BLaER1 (cell line): ENCODE measurements around the gene OPALIN.

Source experiments
- H3K27ac ChIP-seq: shearing (Covaris generic); formaldehyde crosslinking; 2 replicates; pipeline ENCODE4 v1.8.1; 2022
- H3K27me3 ChIP-seq: shearing (Covaris generic); formaldehyde crosslinking; 2 replicates; pipeline ENCODE4 v1.8.1; 2022
- H3K36me3 ChIP-seq: shearing (Covaris generic); formaldehyde crosslinking; 2 replicates; pipeline ENCODE4 v1.8.1; 2022
- H3K4me1 ChIP-seq: shearing (Covaris generic); formaldehyde crosslinking; 2 replicates; pipeline ENCODE4 v1.8.1; 2022
- H3K4me2 ChIP-seq: shearing (Covaris generic); formaldehyde crosslinking; 2 replicates; pipeline ENCODE4 v1.8.1; 2022
- H3K4me3 ChIP-seq: shearing (Covaris generic); formaldehyde crosslinking; 2 replicates; pipeline ENCODE4 v1.8.1; 2022
- H3K9ac ChIP-seq: shearing (Covaris generic); formaldehyde crosslinking; 2 replicates; pipeline ENCODE4 v1.8.1; 2022
- H3K9me3 ChIP-seq: shearing (Covaris generic); formaldehyde crosslinking; 2 replicates; pipeline ENCODE4 v1.8.1; 2022
- H4K20me1 ChIP-seq: shearing (Covaris generic); formaldehyde crosslinking; 2 replicates; pipeline ENCODE4 v1.8.1; 2022
- Cebpa-rat ChIP-seq: shearing (Covaris generic); IDR thresholded peaks from 2 replicates; pipeline ENCODE4 v1.8.1; 2022

The OPALIN gene, protein sequence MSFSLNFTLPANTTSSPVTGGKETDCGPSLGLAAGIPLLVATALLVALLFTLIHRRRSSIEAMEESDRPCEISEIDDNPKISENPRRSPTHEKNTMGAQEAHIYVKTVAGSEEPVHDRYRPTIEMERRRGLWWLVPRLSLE

GRCh38 chr10:96358851-96359540 is at the start of gene OPALIN:
TSS of gene OPALIN (minus strand) at chr10:96359002. CDS start at chr10:96358896, 106 bp downstream.
- H3K36me3 ChIP-seq: peaks cover 48% of the 10 kb centered on the region
- H3K9me3 ChIP-seq: no peaks in the 10 kb centered on the region
- H4K20me1 ChIP-seq: peaks cover 20% of the 10 kb centered on the region; the same call in 1 of the 2 replicates
- peaks cover 11% of the 10 kb centered on the region for H3K4me1 ChIP-seq
- no peak within 1 kb of the TSS for H3K4me2 ChIP-seq
- no peak for TF ChIP-seq Cebpa-rat
- no peak within 1 kb of the TSS for H3K4me3 ChIP-seq
- H3K27ac ChIP-seq: no peak within 1 kb of the TSS
- H3K9ac ChIP-seq: no peak within 1 kb of the TSS
- H3K27me3 ChIP-seq: no peaks in the 10 kb centered on the region

- H3K27me3 ChIP-seq: no peaks in the 10 kb centered on the region
- H3K9ac ChIP-seq: no peak overlapping the region
- H3K4me1 ChIP-seq: no peaks in the 10 kb centered on the region
- H3K27ac ChIP-seq: no peak overlapping the region
- no peak for TF ChIP-seq Cebpa-rat
- no peaks in the 10 kb centered on the region for H4K20me1 ChIP-seq
- no peak overlapping the region for H3K4me2 ChIP-seq
- H3K36me3 ChIP-seq: no peaks in the 10 kb centered on the region
- no peaks in the 10 kb centered on the region for H3K9me3 ChIP-seq
- no peak overlapping the region for H3K4me3 ChIP-seq
These were observed 49.4 kb upstream of the OPALIN start for GRCh38 chr10:96408201-96408600.

DNA sequence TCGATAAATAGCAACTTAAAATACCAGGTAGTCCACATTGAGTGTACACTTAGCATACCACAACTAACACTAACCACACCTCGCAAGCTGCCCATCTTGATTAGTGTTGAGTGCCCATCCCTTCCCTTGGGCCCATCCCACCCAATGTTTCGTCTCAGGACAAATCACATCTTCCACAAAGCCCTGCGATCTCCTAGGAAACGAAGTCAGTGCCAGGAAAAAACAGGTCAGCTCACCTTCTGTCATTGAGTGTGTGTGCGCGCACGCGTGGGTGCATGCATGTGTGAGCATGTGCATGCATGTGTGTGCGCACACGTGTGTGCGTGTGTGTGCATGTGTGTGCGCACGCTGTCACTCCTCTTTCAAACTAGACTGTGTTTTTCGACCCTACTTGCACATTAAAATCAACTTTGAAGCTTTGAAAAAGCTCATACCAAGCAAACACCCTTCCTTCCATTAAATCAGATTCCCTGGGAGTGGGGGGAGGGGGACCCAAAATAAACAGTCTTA is 48.8 kb upstream of the OPALIN start:
- Histone ChIP-seq H3K27me3 (no peaks in the 10 kb centered on the region), H3K4me3 (no peak overlapping the region), H4K20me1 (no peaks in the 10 kb centered on the region), H3K36me3 (no peaks in the 10 kb centered on the region), H3K9me3 (no peaks in the 10 kb centered on the region), H3K4me1 (no peaks in the 10 kb centered on the region), H3K4me2 (no peak overlapping the region), H3K9ac (no peak overlapping the region), H3K27ac (no peak overlapping the region)
- no peak for TF ChIP-seq Cebpa-rat

DNA sequence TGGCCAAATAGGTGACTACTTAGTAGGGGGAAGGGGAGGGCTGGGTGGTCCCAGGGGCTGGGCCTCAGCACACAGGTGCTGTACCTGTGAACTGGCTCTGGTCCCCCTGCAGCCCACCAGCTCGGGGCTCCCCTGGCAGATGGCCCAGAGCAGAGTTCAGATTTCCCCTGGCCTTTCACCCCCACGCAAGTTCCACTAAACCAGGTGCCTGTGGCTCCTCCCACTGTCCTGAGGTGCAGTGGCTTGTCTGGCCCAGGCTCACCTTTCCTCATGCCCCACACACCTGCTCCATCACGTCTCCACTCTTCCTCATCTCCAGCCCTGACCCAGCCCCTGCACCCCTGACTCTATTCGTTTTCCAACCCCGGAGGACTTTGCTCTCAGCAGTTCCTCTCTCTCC is 47.3 kb upstream of the OPALIN start:
- Histone ChIP-seq H3K4me1 (no peaks in the 10 kb centered on the region), H3K4me3 (no peak overlapping the region), H3K4me2 (no peak overlapping the region), H3K27me3 (no peaks in the 10 kb centered on the region), H3K36me3 (no peaks in the 10 kb centered on the region), H4K20me1 (no peaks in the 10 kb centered on the region), H3K9ac (no peak overlapping the region), H3K9me3 (no peaks in the 10 kb centered on the region), H3K27ac (no peak overlapping the region)
- TF ChIP-seq Cebpa-rat: no peak

GRCh38 chr10:96402417-96403305 is 43.9 kb upstream of the OPALIN start:
- H3K4me3 ChIP-seq: no peak overlapping the region
- no peaks in the 10 kb centered on the region for H3K9me3 ChIP-seq
- no peak overlapping the region for H3K4me2 ChIP-seq
- no peaks in the 10 kb centered on the region for H3K4me1 ChIP-seq
- H3K9ac ChIP-seq: no peak overlapping the region
- H4K20me1 ChIP-seq: no peaks in the 10 kb centered on the region
- H3K27ac ChIP-seq: no peak overlapping the region
- TF ChIP-seq Cebpa-rat: no peak
- no peaks in the 10 kb centered on the region for H3K36me3 ChIP-seq
- H3K27me3 ChIP-seq: no peaks in the 10 kb centered on the region

DNA sequence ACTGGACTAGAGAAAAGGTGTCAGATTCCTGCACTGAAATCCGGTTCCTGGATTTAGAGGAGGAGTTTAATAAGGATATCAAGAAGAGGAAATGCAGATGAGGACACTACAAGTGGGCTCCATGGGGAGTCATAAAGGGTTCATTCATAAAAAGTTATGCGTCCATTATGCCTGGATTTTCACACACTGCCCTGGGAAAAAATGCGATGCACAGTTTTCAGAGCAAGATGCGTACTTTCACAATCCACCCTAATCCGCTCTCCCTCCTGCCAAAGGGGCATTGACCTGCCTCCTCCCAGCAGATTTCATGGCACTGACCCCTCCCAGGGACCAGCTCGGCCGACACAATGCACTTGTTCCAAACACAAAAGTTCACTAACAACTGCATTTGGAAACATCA is 42.2 kb upstream of the OPALIN start:
- H3K4me3 ChIP-seq: no peak overlapping the region
- no peaks in the 10 kb centered on the region for H3K9me3 ChIP-seq
- no peaks in the 10 kb centered on the region for H3K36me3 ChIP-seq
- H3K27me3 ChIP-seq: no peaks in the 10 kb centered on the region
- H3K27ac ChIP-seq: no peak overlapping the region
- TF ChIP-seq Cebpa-rat: no peak
- H4K20me1 ChIP-seq: no peaks in the 10 kb centered on the region
- H3K4me1 ChIP-seq: peaks cover 13% of the 10 kb centered on the region
- H3K4me2 ChIP-seq: no peak overlapping the region
- H3K9ac ChIP-seq: no peak overlapping the region

- no peak overlapping the region for H3K27ac ChIP-seq
- no peaks in the 10 kb centered on the region for H3K9me3 ChIP-seq
- no peaks in the 10 kb centered on the region for H4K20me1 ChIP-seq
- H3K36me3 ChIP-seq: no peaks in the 10 kb centered on the region
- H3K9ac ChIP-seq: no peak overlapping the region
- no peak overlapping the region for H3K4me3 ChIP-seq
- H3K27me3 ChIP-seq: no peaks in the 10 kb centered on the region
- no peak overlapping the region for H3K4me2 ChIP-seq
- H3K4me1 ChIP-seq: peaks cover 14% of the 10 kb centered on the region
- no peak for TF ChIP-seq Cebpa-rat
These were observed 41.7 kb upstream of the OPALIN start for GRCh38 chr10:96400465-96400864.

DNA sequence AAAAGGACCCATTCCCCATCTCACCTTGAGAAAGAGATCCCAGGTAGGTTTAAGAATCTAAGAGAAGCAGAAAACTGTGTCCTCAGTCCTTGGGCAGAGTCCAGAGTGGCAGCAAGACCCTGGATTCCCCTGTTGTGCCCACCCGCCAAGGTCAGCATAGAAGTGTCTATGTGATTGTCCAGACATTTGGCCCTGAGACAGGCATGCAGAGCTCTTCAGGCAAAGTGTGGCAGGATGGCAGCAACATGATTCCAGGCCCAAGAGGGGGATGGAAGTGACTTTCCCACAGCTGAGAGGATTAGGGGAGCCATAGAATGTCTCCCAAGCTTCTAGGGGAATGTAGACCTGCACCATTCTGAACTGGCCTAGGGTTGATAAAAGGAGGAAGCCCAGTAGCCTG is 39.1 kb upstream of the OPALIN start:
- Histone ChIP-seq H3K36me3 (no peaks in the 10 kb centered on the region), H3K4me1 (peaks cover 14% of the 10 kb centered on the region), H3K27ac (no peak overlapping the region), H4K20me1 (no peaks in the 10 kb centered on the region), H3K9ac (no peak overlapping the region), H3K27me3 (no peaks in the 10 kb centered on the region), H3K4me3 (no peak overlapping the region), H3K9me3 (no peaks in the 10 kb centered on the region), H3K4me2 (no peak overlapping the region)
- no peak for TF ChIP-seq Cebpa-rat

GRCh38 chr10:96395931-96396877 is 37.4 kb upstream of the OPALIN start:
- H3K4me2 ChIP-seq: peak overlapping the region; percentile 35; the same call in 1 of the 2 replicates
- H3K9me3 ChIP-seq: no peaks in the 10 kb centered on the region
- H3K9ac ChIP-seq: no peak overlapping the region
- H3K4me3 ChIP-seq: no peak overlapping the region
- peaks cover 14% of the 10 kb centered on the region for H3K4me1 ChIP-seq
- no peak overlapping the region for H3K27ac ChIP-seq
- TF ChIP-seq Cebpa-rat: no peak
- H3K36me3 ChIP-seq: no peaks in the 10 kb centered on the region
- H4K20me1 ChIP-seq: no peaks in the 10 kb centered on the region
- no peaks in the 10 kb centered on the region for H3K27me3 ChIP-seq
